DMS53 treated with DMSO at 0.1 percent for 48 hours (cell line): ENCODE results near the gene LAT.
"Not testable (repeated sequence)": the region's sequence is repeated elsewhere in the genome, so short reads cannot be mapped to it uniquely, and the experiment has no call there.

ENCODE experiments used
- DNase-seq: peaks from one replicate; lab custom pipeline; 2025; ENCODE audit not compliant: unreplicated experiment; lab: John Stamatoyannopoulos, UW

Gene LAT

GRCh38 chr16:28984619-28985135 lies at the start of gene LAT:
Gene LAT, plus strand, starts transcription at chr16:28985052. Its CDS starts 366 bp downstream, at chr16:28985418.
- DNase-seq, result no peak

GRCh38 chr16:28935346-28935745 lies 49.5 kb upstream of the LAT start:
- no peak for DNase-seq

GRCh38 chr16:28935924-28936783 lies 48.7 kb upstream of the LAT start:
- no peak for DNase-seq

GRCh38 chr16:28936784-28937155 lies 48.1 kb upstream of the LAT start:
- DNase-seq, result no peak

- DNase-seq, result no peak
Measured at GRCh38 chr16:28937222-28937876, 47.5 kb upstream of the LAT start.

GRCh38 chr16:28938721-28939120 lies 46.1 kb upstream of the LAT start:
- DNase-seq, result no peak

- DNase-seq, result not testable (repeated sequence)
Measured at GRCh38 chr16:28939825-28940224, 45.0 kb upstream of the LAT start.

- no peak for DNase-seq
Measured at GRCh38 chr16:28943281-28943680, 41.6 kb upstream of the LAT start.

GRCh38 chr16:28946681-28947080 lies 38.2 kb upstream of the LAT start:
- DNase-seq, result no peak

- DNase-seq, result peak; percentile 93
Measured at GRCh38 chr16:28950648-28951409, 34.0 kb upstream of the LAT start, which contains the start of gene NFATC2IP. Gene NFATC2IP, plus strand, starts transcription at chr16:28950937. Its CDS starts 75 bp downstream, at chr16:28951012.

GRCh38 chr16:28951410-28951943 lies 33.4 kb upstream of the LAT start:
- no peak for DNase-seq

GRCh38 chr16:28958216-28958615 lies 26.6 kb upstream of the LAT start:
- DNase-seq, result no peak

- DNase-seq, result no peak
Measured at GRCh38 chr16:28958836-28959235, 26.0 kb upstream of the LAT start.

GRCh38 chr16:28964072-28964471 lies 20.8 kb upstream of the LAT start:
- DNase-seq, result no peak

- no peak for DNase-seq
Measured at GRCh38 chr16:28964496-28964895, 20.4 kb upstream of the LAT start.

- DNase-seq, result no peak
Measured at GRCh38 chr16:28967156-28967555, 17.7 kb upstream of the LAT start.

GRCh38 chr16:28969696-28970095 lies 15.2 kb upstream of the LAT start:
- DNase-seq, result not testable (repeated sequence)

GRCh38 chr16:28974007-28974436 lies 10.8 kb upstream of the LAT start:
- DNase-seq, result peak; percentile 45

- peak; percentile 83 for DNase-seq
Measured at GRCh38 chr16:28974437-28975157, 10.3 kb upstream of the LAT start, which contains the start of gene SPNS1. Gene SPNS1, plus strand, starts transcription at chr16:28974778. Its CDS starts 374 bp downstream, at chr16:28975152.

- no peak for DNase-seq
Measured at GRCh38 chr16:28975158-28975599, 9.7 kb upstream of the LAT start.
